HUES64 (cell line): ENCODE data around the gene ASAP2.

Source experiments
- H3K27ac ChIP-seq: 2 replicates; pipeline ENCODE4 v1.7.0; 2013; ENCODE audit warnings: low read depth, low read length, inconsistent platforms
- H3K27me3 ChIP-seq: 2 replicates; pipeline ENCODE4 v1.6.1; 2013; ENCODE audit warnings: mild to moderate bottlenecking, low read length; ENCODE audit not compliant: insufficient read depth
- H3K36me3 ChIP-seq: 2 replicates; pipeline ENCODE4 v1.6.1; 2013; ENCODE audit warnings: mild to moderate bottlenecking, low read length; ENCODE audit not compliant: insufficient read depth
- H3K4me1 ChIP-seq: 2 replicates; pipeline ENCODE4 v1.6.1; 2013; ENCODE audit warnings: mild to moderate bottlenecking, low read length, moderate library complexity; ENCODE audit not compliant: insufficient read depth
- H3K4me3 ChIP-seq: 2 replicates; pipeline ENCODE4 v1.5.1; 2013; ENCODE audit warnings: mild to moderate bottlenecking, low read length, moderate library complexity
- H3K9ac ChIP-seq: 2 replicates; pipeline ENCODE4 v1.6.1; 2013; ENCODE audit warnings: mild to moderate bottlenecking, low read depth, low read length
- H3K9me3 ChIP-seq: 2 replicates; pipeline ENCODE4 v1.6.1; 2013; ENCODE audit warnings: low read depth, low read length; ENCODE audit not compliant: insufficient read depth
- WGBS: fragments of 150-250, 120-280 bp; methylation state at CpG from one replicate; pipeline ENCODE4 v1.1.7; 2013; ENCODE audit warnings: missing lambda C conversion rate; 5-methylcytosine and 5-hydroxymethylcytosine counted together

Gene ASAP2

GRCh38 chr2:9292426-9292825 lies 85.8 kb downstream of the ASAP2 start:
- Histone ChIP-seq H3K9ac (no peak overlapping the region), H3K27ac (no peak overlapping the region), H3K9me3 (no peaks in the 10 kb centered on the region), H3K36me3 (no peaks in the 10 kb centered on the region), H3K27me3 (no peaks in the 10 kb centered on the region), H3K4me1 (peaks cover 21% of the 10 kb centered on the region), H3K4me3 (no peak overlapping the region)
- WGBS, result 95% methylated on average over 4 of the region's 4 CpGs

GRCh38 chr2:9294764-9295163 lies 88.2 kb downstream of the ASAP2 start:
- H3K36me3 ChIP-seq, result no peaks in the 10 kb centered on the region
- H3K27ac ChIP-seq, result no peak overlapping the region
- 86% methylated on average over 5 of the region's 6 CpGs for WGBS
- H3K4me1 ChIP-seq, result peaks cover 6% of the 10 kb centered on the region; the same call in 1 of the 2 replicates
- H3K9me3 ChIP-seq, result no peaks in the 10 kb centered on the region
- no peak overlapping the region for H3K9ac ChIP-seq
- H3K4me3 ChIP-seq, result no peak overlapping the region
- H3K27me3 ChIP-seq, result no peaks in the 10 kb centered on the region

- Histone ChIP-seq H3K27ac (no peak overlapping the region), H3K9me3 (no peaks in the 10 kb centered on the region), H3K36me3 (no peaks in the 10 kb centered on the region), H3K4me3 (no peak overlapping the region), H3K4me1 (0 out of 2 replicates have a peak, but pooled peaks cover 4% of the 10 kb centered on the region), H3K27me3 (no peaks in the 10 kb centered on the region), H3K9ac (no peak overlapping the region)
- WGBS, result 97% methylated on average over 4 of the region's 4 CpGs
These were observed 89.9 kb downstream of the ASAP2 start for GRCh38 chr2:9296559-9296958.

- H3K27ac ChIP-seq, result no peak overlapping the region
- no peaks in the 10 kb centered on the region for H3K27me3 ChIP-seq
- H3K4me1 ChIP-seq, result 0 out of 2 replicates have a peak, but pooled peaks cover 4% of the 10 kb centered on the region
- H3K9me3 ChIP-seq, result no peaks in the 10 kb centered on the region
- no peak overlapping the region for H3K4me3 ChIP-seq
- WGBS, result 92% methylated on average over 6 of the region's 6 CpGs
- no peak overlapping the region for H3K9ac ChIP-seq
- no peaks in the 10 kb centered on the region for H3K36me3 ChIP-seq
These were observed 90.5 kb downstream of the ASAP2 start for GRCh38 chr2:9297156-9297555.

DNA sequence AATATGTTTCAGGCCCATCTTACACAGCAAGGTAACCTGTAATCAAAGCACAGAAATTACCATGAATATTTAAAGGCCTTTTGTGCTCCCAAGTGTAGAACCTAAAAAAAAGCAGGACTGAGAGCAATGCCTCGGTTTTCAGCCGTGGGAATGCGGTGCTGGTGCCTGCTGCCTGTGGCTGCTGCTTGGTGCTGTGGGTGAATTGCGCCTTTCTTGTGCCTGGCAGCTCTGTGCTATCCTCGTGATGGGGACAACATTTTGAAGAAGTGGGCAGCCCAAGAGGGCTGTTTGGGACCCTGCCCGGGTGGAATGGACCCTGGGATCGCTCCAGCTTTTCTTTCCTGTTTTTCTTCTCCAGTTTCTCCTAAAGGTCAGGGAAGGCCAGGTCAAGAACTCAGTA lies 91.2 kb downstream of the ASAP2 start:
- Histone ChIP-seq H3K4me1 (0 out of 2 replicates have a peak, but pooled peaks cover 4% of the 10 kb centered on the region), H3K9me3 (no peaks in the 10 kb centered on the region), H3K27ac (no peak overlapping the region), H3K27me3 (no peaks in the 10 kb centered on the region), H3K9ac (no peak overlapping the region), H3K36me3 (no peaks in the 10 kb centered on the region), H3K4me3 (no peak overlapping the region)
- WGBS, result 94% methylated on average over 7 of the region's 7 CpGs

DNA sequence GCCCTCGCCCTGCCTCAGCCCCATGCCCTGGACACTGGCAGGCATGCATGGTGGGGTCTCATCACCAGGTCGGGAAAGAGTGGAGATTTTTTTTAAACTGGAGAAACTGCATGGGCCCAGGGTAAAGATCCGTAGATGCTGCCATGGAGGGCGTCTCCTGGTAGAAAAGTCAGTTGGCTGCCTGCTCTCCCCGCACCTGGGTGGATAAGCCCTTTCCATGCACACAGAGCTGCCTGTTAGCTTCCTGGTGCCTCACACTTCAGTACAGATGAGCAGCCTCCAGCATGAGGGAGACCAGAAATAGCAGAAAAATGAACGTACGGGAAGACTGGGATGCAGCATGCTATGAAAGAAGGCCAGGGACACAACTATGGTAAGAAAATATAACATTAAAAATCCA lies 92.0 kb downstream of the ASAP2 start:
- Histone ChIP-seq H3K27ac (no peak overlapping the region), H3K27me3 (no peaks in the 10 kb centered on the region), H3K4me3 (no peak overlapping the region), H3K4me1 (0 out of 2 replicates have a peak, but pooled peaks cover 4% of the 10 kb centered on the region), H3K9me3 (no peaks in the 10 kb centered on the region), H3K36me3 (no peaks in the 10 kb centered on the region), H3K9ac (no peak overlapping the region)
- 93% methylated on average over 7 of the region's 7 CpGs for WGBS

DNA sequence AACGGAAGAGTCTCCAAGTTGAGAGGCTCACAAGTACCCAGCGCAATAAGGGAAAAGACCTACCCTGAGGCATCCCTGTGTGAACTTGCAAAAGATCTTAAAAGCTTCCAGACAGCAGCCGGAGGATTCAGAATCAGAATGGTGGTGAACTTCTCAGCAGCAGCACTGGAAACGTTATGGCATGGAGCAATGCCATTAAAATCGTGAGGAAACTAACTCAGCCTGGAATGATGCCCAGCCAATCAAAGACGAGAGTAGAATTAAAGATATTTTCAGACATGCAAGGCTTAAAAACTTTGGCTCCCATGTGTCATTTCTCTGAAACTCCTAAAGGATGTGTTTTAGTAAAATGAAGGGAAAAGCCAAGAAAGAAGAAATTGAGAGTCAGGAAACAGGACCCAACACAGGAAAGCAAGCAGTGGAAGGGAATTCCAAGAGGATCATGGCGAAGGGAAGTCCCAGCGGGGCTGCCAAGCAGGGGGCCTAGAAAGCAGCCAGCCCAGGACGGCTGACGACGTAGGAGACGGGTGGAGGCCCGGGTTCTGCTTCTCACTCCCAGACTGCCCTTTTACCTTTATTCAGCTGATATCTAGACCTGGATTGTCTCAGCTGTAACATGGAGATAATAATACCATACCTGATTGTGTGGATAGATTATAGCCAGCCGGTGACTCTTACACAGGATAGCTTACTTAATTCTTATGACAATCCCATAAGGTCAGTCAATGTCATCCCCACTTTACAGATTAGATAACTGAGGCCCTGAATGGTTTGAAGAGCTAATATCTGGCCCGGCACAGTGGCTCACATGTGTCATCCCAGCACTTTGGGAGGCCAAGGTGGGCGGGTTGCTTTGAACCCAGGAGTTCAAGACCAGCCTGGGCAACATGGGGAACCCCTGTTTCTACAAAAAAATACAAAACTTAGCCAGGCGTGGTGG lies 92.8 kb downstream of the ASAP2 start:
- H3K4me3 ChIP-seq, result no peak overlapping the region
- H3K9me3 ChIP-seq, result no peaks in the 10 kb centered on the region
- WGBS, result 78% methylated on average over 17 of the region's 17 CpGs
- 0 out of 2 replicates have a peak, but pooled peaks cover 4% of the 10 kb centered on the region for H3K4me1 ChIP-seq
- H3K27me3 ChIP-seq, result no peaks in the 10 kb centered on the region
- H3K27ac ChIP-seq, result no peak overlapping the region
- no peak overlapping the region for H3K9ac ChIP-seq
- no peaks in the 10 kb centered on the region for H3K36me3 ChIP-seq

- Histone ChIP-seq H3K27ac (no peak overlapping the region), H3K36me3 (no peaks in the 10 kb centered on the region), H3K4me3 (no peak overlapping the region), H3K9me3 (no peaks in the 10 kb centered on the region), H3K27me3 (no peaks in the 10 kb centered on the region), H3K4me1 (0 out of 2 replicates have a peak, but pooled peaks cover 4% of the 10 kb centered on the region), H3K9ac (no peak overlapping the region)
- WGBS, result 97% methylated on average over 3 of the region's 3 CpGs
These were observed 93.6 kb downstream of the ASAP2 start for GRCh38 chr2:9300214-9300613.

- H3K4me1 ChIP-seq, result 0 out of 2 replicates have a peak, but pooled peaks cover 4% of the 10 kb centered on the region
- H3K27ac ChIP-seq, result no peak overlapping the region
- H3K27me3 ChIP-seq, result no peaks in the 10 kb centered on the region
- H3K9me3 ChIP-seq, result no peaks in the 10 kb centered on the region
- 92% methylated on average over 10 of the region's 10 CpGs for WGBS
- H3K4me3 ChIP-seq, result no peak overlapping the region
- no peaks in the 10 kb centered on the region for H3K36me3 ChIP-seq
- H3K9ac ChIP-seq, result no peak overlapping the region
These were observed 94.3 kb downstream of the ASAP2 start for GRCh38 chr2:9300829-9301453.

GRCh38 chr2:9302755-9303154 lies 96.1 kb downstream of the ASAP2 start:
- Histone ChIP-seq H3K27me3 (no peaks in the 10 kb centered on the region), H3K9ac (no peak overlapping the region), H3K9me3 (no peaks in the 10 kb centered on the region), H3K4me1 (0 out of 2 replicates have a peak, but pooled peaks cover 4% of the 10 kb centered on the region), H3K27ac (no peak overlapping the region), H3K4me3 (no peak overlapping the region), H3K36me3 (no peaks in the 10 kb centered on the region)
- WGBS, result 89% methylated on average over 1 of the region's 2 CpGs

GRCh38 chr2:9303528-9304225 lies 97.1 kb downstream of the ASAP2 start:
- 93% methylated on average over 11 of the region's 11 CpGs for WGBS
- H3K27me3 ChIP-seq, result no peaks in the 10 kb centered on the region
- no peaks in the 10 kb centered on the region for H3K9me3 ChIP-seq
- H3K36me3 ChIP-seq, result no peaks in the 10 kb centered on the region
- H3K27ac ChIP-seq, result no peak overlapping the region
- 0 out of 2 replicates have a peak, but pooled peaks cover 4% of the 10 kb centered on the region for H3K4me1 ChIP-seq
- no peak overlapping the region for H3K9ac ChIP-seq
- H3K4me3 ChIP-seq, result no peak overlapping the region
